ENCODE measurements around the gene C19orf47.

The C19orf47 gene, protein sequence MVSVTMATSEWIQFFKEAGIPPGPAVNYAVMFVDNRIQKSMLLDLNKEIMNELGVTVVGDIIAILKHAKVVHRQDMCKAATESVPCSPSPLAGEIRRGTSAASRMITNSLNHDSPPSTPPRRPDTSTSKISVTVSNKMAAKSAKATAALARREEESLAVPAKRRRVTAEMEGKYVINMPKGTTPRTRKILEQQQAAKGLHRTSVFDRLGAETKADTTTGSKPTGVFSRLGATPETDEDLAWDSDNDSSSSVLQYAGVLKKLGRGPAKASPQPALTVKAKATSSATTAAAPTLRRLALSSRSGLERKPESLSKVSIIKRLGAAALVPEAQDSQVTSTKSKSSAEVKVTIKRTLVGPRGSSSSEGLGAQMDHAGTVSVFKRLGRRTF

DNA sequence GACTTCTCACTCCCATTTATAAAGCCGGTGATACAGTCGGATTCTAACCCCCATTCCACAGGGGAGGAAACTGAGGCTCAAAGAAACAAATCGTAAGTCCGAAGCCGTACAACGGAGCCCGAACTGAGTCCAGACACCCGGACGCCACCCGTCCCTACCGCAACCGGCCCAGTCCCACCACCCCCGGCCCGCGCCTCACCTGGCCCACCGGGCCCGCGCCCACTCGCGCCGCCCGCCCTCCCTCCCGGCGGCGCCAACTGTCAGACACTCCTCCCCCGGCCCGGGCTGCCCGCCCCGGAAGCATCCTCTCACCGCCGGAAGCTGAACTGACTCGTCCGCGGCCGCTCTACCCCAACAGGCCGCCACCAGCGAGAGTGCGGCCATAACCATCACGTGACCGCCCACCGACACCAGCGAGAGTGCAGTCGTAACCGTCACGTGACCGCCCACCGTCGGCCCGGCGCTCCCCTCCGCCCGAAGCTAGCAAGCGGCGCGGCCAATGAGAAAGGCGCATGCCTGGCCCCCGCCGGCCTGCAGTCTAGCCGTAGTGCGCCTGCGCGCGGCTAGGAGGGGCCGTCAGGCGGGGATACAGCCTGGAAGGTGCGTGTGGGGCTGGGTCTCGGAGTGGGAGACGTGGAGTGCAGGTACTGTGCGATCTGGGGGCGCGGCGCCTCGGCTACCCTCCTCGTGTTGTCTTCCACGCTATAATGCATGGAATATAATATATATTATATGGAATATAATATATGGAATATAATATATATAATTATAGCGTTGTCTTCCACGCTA is at the start of gene C19orf47, which contains the start of gene PLD3:
C19orf47 (minus strand) TSS at position 273 of the 789 bp plus-strand sequence. CDS start 6,540 bp downstream, outside the sequence.
PLD3 (plus strand) TSS at position 571 of the 789 bp plus-strand sequence. CDS start 17,789 bp downstream, outside the sequence.
- no peaks in the 10 kb centered on the region; the same call in 1 of the 2 replicates for H3K36me3 ChIP-seq (ENCODE audit: insufficient read depth, low read length)
- peak; percentile 87 for DNase-seq (ENCODE audit: low read depth, low spot score)
- no peaks in the 10 kb centered on the region for H3K9me3 ChIP-seq (ENCODE audit: low read depth, low read length)
- no peak for TF ChIP-seq FOXP2 (optimal IDR thresholded peaks at IDR 0.05; ENCODE audit: control extremely low read depth, extremely low read length, insufficient read depth)
- TF ChIP-seq POLR2AphosphoS5 (IDR thresholded peaks at IDR 0.05; ENCODE audit: borderline replicate concordance, low read depth, low read length), result peak; percentile 97
- H3K4me3 ChIP-seq, result peak within 1 kb of the TSS; percentile 94
- peak within 1 kb of the TSS; percentile 94 for H3K9ac ChIP-seq (ENCODE audit: insufficient read length)
- H3K27ac ChIP-seq, result peak within 1 kb of the TSS; percentile 67; the same call in 1 of the 2 replicates

DNA sequence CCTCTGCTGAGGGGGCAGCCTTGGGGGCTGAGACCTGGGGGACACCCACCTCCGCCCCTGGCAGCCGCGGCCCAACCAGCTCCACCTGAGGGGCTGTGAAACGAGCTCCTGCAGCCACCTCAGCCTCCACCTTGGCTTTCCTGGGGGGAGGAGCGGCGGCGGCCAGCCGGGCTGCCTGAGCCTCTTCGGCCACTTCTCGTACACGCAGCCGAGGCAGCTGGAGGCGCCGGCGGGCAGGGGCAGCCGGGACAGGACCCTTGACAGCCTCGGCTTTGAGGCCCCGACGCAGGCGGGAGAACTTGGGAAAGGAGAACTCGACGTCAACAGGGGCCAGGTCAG is 49.3 kb upstream of the C19orf47 start:
- H3K36me3 ChIP-seq (ENCODE audit: insufficient read depth, low read length), result no peaks in the 10 kb centered on the region
- H3K27ac ChIP-seq, result no peak overlapping the region
- DNase-seq (ENCODE audit: low read depth, low spot score), result no peak
- H3K4me3 ChIP-seq, result no peak overlapping the region
- H3K9ac ChIP-seq (ENCODE audit: insufficient read length), result no peak overlapping the region
- H3K9me3 ChIP-seq (ENCODE audit: low read depth, low read length), result no peaks in the 10 kb centered on the region
- TF ChIP-seq EZH2 (IDR thresholded peaks at IDR 0.05), result no peak
- no peak for TF ChIP-seq POLR2AphosphoS5 (IDR thresholded peaks at IDR 0.05; ENCODE audit: borderline replicate concordance, low read depth, low read length)
- TF ChIP-seq FOXP2 (optimal IDR thresholded peaks at IDR 0.05; ENCODE audit: control extremely low read depth, extremely low read length, insufficient read depth), result no peak

DNA sequence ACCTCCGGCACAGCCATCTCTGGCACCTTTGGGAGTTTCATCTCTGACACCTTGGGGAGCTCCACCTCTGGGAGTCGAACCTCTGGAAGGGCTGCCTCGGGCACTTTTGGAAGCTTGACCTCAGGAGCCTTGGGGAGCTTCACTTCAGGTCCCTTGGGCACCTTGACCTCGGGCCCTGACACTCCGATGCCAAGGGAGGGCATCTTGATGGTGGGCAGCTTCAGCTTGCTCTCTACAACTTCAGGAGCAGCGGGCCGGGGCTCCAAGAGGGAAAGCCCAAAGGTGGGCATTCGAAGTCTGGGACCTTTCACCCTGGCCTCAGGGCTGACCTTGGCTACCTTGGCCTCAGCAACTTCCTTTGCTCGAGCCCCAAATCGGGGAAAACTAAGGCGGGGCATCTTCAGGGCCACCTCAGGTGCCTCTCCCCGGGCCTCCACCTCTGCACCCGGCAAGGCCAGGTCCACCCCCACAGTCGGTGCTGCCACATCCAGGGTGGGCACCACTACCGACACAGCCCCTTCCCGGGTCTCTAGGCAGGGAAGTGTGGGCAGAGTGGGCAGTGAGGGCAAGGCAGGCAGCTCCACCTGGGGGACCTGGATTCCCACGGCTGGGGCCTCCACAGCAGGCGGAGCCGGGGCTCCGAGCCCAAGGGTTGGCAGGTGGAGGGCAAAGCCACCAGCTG is 48.8 kb upstream of the C19orf47 start:
- Histone ChIP-seq H3K9me3 (ENCODE audit: low read depth, low read length) (no peaks in the 10 kb centered on the region), H3K36me3 (ENCODE audit: insufficient read depth, low read length) (no peaks in the 10 kb centered on the region), H3K9ac (ENCODE audit: insufficient read length) (no peak overlapping the region), H3K4me3 (no peak overlapping the region), H3K27ac (no peak overlapping the region)
- no peak for DNase-seq (ENCODE audit: low read depth, low spot score)
- TF ChIP-seq EZH2 (IDR thresholded peaks at IDR 0.05) (no peak), POLR2AphosphoS5 (IDR thresholded peaks at IDR 0.05; ENCODE audit: borderline replicate concordance, low read depth, low read length) (no peak), FOXP2 (optimal IDR thresholded peaks at IDR 0.05; ENCODE audit: control extremely low read depth, extremely low read length, insufficient read depth) (no peak)

DNA sequence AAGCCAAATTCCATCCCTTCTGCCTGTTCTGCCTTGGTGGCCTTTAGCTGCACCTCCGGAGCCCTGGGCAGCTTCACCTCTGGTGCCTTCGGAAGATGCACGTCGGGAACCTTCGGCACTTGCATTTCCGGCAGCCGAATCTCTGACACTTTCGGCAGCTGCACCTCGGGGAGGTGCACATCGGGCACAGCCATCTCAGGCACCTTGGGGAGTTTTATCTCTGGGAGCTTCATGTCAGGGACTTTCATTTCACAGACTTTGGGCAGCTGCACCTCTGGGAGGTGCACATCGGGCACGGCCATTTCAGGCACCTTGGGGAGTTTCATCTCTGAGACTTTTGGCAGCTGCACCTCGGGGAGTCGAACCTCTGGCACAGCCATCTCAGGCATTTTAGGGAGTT is 47.8 kb upstream of the C19orf47 start:
- no peak overlapping the region for H3K9ac ChIP-seq (ENCODE audit: insufficient read length)
- no peak overlapping the region for H3K4me3 ChIP-seq
- no peak for DNase-seq (ENCODE audit: low read depth, low spot score)
- no peaks in the 10 kb centered on the region for H3K36me3 ChIP-seq (ENCODE audit: insufficient read depth, low read length)
- no peak for TF ChIP-seq EZH2 (IDR thresholded peaks at IDR 0.05)
- no peak for TF ChIP-seq POLR2AphosphoS5 (IDR thresholded peaks at IDR 0.05; ENCODE audit: borderline replicate concordance, low read depth, low read length)
- TF ChIP-seq FOXP2 (optimal IDR thresholded peaks at IDR 0.05; ENCODE audit: control extremely low read depth, extremely low read length, insufficient read depth), result no peak
- no peak overlapping the region for H3K27ac ChIP-seq
- no peaks in the 10 kb centered on the region for H3K9me3 ChIP-seq (ENCODE audit: low read depth, low read length)

DNA sequence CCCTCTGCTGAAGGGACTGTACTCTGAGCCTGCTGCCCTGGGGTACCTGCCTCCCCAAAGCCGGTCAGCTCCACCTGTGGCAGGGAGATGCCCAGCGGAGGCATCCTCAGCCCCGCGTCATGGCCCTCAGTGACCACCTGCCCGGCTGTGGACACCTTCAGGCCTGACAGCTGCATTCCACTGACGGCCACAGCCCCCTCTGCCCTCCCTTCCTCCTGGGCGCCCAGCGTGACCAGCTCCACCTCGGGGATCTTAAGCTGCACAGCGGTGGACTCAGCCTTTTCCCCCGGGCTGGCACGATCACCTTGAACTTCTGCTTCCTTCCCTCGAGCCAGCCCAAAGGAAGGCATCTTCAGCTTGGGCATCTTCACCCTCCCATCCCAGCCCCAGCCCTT is 46.6 kb upstream of the C19orf47 start:
- Histone ChIP-seq H3K9ac (ENCODE audit: insufficient read length) (no peak overlapping the region), H3K36me3 (ENCODE audit: insufficient read depth, low read length) (no peaks in the 10 kb centered on the region)
- no peak for DNase-seq (ENCODE audit: low read depth, low spot score)

DNA sequence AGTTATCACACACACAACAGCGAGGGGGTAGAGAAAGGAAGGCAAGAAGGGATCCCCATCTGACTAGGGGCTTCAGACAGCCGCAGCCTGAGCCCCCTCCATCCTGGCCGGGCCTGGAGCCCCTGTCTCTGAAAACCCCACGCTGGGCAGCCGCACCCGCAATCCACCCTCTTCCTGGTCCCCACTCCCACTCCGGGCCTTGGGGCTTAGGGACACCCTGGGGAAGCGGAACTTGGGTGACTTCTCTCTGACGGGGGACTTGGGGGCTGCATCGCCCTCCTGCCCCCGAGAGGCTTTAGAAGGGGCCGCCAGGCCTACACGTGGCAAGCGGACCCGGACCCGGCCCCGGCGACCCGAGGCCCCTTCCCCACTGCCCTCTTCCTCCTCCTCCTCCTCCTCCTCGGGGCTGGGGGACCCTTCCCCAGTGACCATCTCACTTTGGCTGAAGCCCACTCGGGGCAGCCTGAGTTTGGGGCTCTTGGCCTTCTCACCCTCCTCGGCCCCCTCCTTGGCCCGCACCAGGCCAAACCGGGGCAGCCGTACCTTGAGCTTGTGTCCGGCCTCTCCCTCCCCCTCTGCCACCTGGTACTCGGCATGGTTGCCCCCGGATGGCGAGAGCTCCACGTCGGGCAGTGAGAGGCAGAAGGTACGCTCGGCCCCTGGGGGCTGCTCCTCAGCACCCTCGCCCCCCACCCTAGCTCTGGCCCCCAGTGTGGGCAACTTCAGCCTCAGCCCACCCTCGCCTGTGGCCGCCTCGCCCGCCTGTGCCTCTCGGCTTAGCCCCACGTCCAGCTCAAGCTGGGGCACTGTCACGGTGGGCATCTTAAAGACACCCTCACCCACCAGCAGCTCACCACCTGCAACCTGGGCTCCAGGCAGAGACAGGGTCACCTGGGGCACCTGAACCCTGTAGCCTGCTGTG is 46.0 kb upstream of the C19orf47 start:
- Histone ChIP-seq H3K36me3 (ENCODE audit: insufficient read depth, low read length) (no peaks in the 10 kb centered on the region), H3K9me3 (ENCODE audit: low read depth, low read length) (no peaks in the 10 kb centered on the region), H3K4me3 (no peak overlapping the region), H3K27ac (no peak overlapping the region), H3K9ac (ENCODE audit: insufficient read length) (no peak overlapping the region)
- no peak for DNase-seq (ENCODE audit: low read depth, low spot score)
- TF ChIP-seq POLR2AphosphoS5 (IDR thresholded peaks at IDR 0.05; ENCODE audit: borderline replicate concordance, low read depth, low read length), result no peak
- no peak for TF ChIP-seq FOXP2 (optimal IDR thresholded peaks at IDR 0.05; ENCODE audit: control extremely low read depth, extremely low read length, insufficient read depth)
- TF ChIP-seq EZH2 (IDR thresholded peaks at IDR 0.05), result no peak

More for the DNA sequence above, 46.6 kb upstream of the C19orf47 start:
- no peaks in the 10 kb centered on the region for H3K9me3 ChIP-seq (ENCODE audit: low read depth, low read length)
- H3K4me3 ChIP-seq, result no peak overlapping the region
- H3K27ac ChIP-seq, result no peak overlapping the region
- TF ChIP-seq POLR2AphosphoS5 (IDR thresholded peaks at IDR 0.05; ENCODE audit: borderline replicate concordance, low read depth, low read length) (no peak), FOXP2 (optimal IDR thresholded peaks at IDR 0.05; ENCODE audit: control extremely low read depth, extremely low read length, insufficient read depth) (no peak), EZH2 (IDR thresholded peaks at IDR 0.05) (no peak)

DNA sequence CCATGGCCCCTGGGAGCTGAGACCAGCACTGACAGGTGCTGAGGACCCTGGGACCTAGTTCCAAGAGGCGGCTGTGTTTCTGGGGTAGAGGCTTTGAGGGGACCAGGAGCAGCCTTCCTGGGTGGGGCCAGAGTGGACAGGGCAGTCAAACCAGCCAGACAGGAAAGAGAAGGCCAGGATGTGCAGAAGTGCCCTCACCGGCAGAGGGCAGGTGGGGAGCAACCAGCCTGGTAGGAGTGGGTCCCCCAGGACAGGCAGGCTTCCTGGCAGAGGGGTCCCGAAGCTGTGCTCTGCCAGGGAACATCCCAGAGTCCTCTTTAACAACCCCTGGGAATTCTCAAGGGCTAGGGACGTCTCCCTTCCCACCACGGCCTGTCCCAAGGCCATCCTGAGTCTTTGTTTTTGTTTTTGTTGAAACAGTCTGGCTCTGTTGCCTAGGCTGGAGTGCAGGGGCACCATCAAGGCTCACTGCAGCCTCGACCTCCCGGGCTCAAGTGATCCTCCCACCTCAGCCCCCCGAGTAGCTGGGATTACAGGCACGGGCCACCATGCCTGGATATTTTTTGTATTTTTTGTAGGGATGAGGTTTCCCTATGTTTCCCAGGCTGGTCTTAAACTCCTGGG is 44.8 kb upstream of the C19orf47 start:
- Histone ChIP-seq H3K36me3 (ENCODE audit: insufficient read depth, low read length) (no peaks in the 10 kb centered on the region), H3K9me3 (ENCODE audit: low read depth, low read length) (no peaks in the 10 kb centered on the region), H3K4me3 (no peak overlapping the region), H3K27ac (no peak overlapping the region), H3K9ac (ENCODE audit: insufficient read length) (no peak overlapping the region)
- DNase-seq (ENCODE audit: low read depth, low spot score), result no peak
- no peak for TF ChIP-seq FOXP2 (optimal IDR thresholded peaks at IDR 0.05; ENCODE audit: control extremely low read depth, extremely low read length, insufficient read depth)
- TF ChIP-seq POLR2AphosphoS5 (IDR thresholded peaks at IDR 0.05; ENCODE audit: borderline replicate concordance, low read depth, low read length), result no peak
- TF ChIP-seq EZH2 (IDR thresholded peaks at IDR 0.05), result no peak
